GM21367 (cell line): ENCODE data around the gene GJD2.

Experiments
- ATAC-seq: cut with Tn5 transposase; IDR thresholded peaks from one replicate; pipeline ENCODE4 v1.9.1; 2021; ENCODE audit not compliant: unreplicated experiment

Gene GJD2

GRCh38 chr15:34754674-34755418, at the start of gene GJD2:
Gene GJD2, minus strand, starts transcription at chr15:34754998. Its CDS starts 510 bp downstream, at chr15:34754488.
- ATAC-seq: no peak

GRCh38 chr15:34804113-34804512, 49.3 kb upstream of the GJD2 start:
- no peak for ATAC-seq

GRCh38 chr15:34802803-34803750, 48.3 kb upstream of the GJD2 start:
- ATAC-seq: no peak

- ATAC-seq: no peak
Observed at GRCh38 chr15:34802371-34802770, 47.6 kb upstream of the GJD2 start.

- no peak for ATAC-seq
Observed at GRCh38 chr15:34799149-34800101, 44.6 kb upstream of the GJD2 start.

- no peak for ATAC-seq
Observed at GRCh38 chr15:34796847-34797435, 42.1 kb upstream of the GJD2 start.

GRCh38 chr15:34795267-34796081, 40.7 kb upstream of the GJD2 start, which contains the start of gene ACTC1:
Gene ACTC1, minus strand, starts transcription at chr15:34795549. Its CDS starts 741 bp downstream, at chr15:34794808.
- no peak for ATAC-seq

GRCh38 chr15:34794590-34795206, 39.9 kb upstream of the GJD2 start:
- no peak for ATAC-seq

GRCh38 chr15:34793901-34794300, 39.1 kb upstream of the GJD2 start:
- no peak for ATAC-seq

- no peak for ATAC-seq
Observed at GRCh38 chr15:34793071-34793470, 38.3 kb upstream of the GJD2 start.

GRCh38 chr15:34791701-34792100, 36.9 kb upstream of the GJD2 start:
- ATAC-seq: no peak

GRCh38 chr15:34790121-34790520, 35.3 kb upstream of the GJD2 start:
- no peak for ATAC-seq

GRCh38 chr15:34789326-34789725, 34.5 kb upstream of the GJD2 start:
- ATAC-seq: no peak

GRCh38 chr15:34786206-34786605, 31.4 kb upstream of the GJD2 start:
- ATAC-seq: no peak

- ATAC-seq: no peak
Observed at GRCh38 chr15:34783991-34784390, 29.2 kb upstream of the GJD2 start.

- no peak for ATAC-seq
Observed at GRCh38 chr15:34783431-34783830, 28.6 kb upstream of the GJD2 start.

GRCh38 chr15:34782901-34783300, 28.1 kb upstream of the GJD2 start:
- no peak for ATAC-seq

- no peak for ATAC-seq
Observed at GRCh38 chr15:34780725-34781124, 25.9 kb upstream of the GJD2 start.

GRCh38 chr15:34776606-34777105, 21.9 kb upstream of the GJD2 start:
- no peak for ATAC-seq
